A172 (cell line): ENCODE measurements around the gene HYOU1. TPM values are rescaled to one million over a fixed set of nuclear protein-coding genes. Genes with fewer than 3 reads are reported as not detected.
A peak's percentile ranks its signal among the peaks of the same experiment; 100 is the strongest.
"Not testable (repeated sequence)": the region's sequence is repeated elsewhere in the genome, so short reads cannot be mapped to it uniquely, and the experiment has no call there.

Experiments
- DNase-seq: peaks from one replicate; pipeline ENCODE4 v3.0.0-alpha.2; 2015; ENCODE audit warnings: low spot score
- total RNA-seq: library from RNA; depleted of rRNA; stranded (reverse); fragments of >200 nt; shearing (Covaris generic); gene quantifications from 2 replicates; pipeline ENCODE4 v1.2.3, GENCODE V29; 2014

Gene HYOU1
- total RNA-seq, 1 experiment from 2014 or later: 125 TPM

- DNase-seq: no peak
Observed at GRCh38 chr11:119042927-119043326, 14.1 kb downstream of the HYOU1 start.

GRCh38 chr11:119041821-119042514 lies 15.0 kb downstream of the HYOU1 start:
- no peak for DNase-seq

- not testable (repeated sequence) for DNase-seq
Observed at GRCh38 chr11:119039471-119039870, 17.5 kb downstream of the HYOU1 start.

- no peak for DNase-seq
Observed at GRCh38 chr11:119038884-119039283, 18.1 kb downstream of the HYOU1 start.

- no peak for DNase-seq
Observed at GRCh38 chr11:119034813-119035212, 22.2 kb downstream of the HYOU1 start.

GRCh38 chr11:119033421-119033820 lies 23.6 kb downstream of the HYOU1 start:
- not testable (repeated sequence) for DNase-seq

- DNase-seq: no peak
Observed at GRCh38 chr11:119031912-119032280, 25.1 kb downstream of the HYOU1 start.

GRCh38 chr11:119030329-119031047 lies 26.5 kb downstream of the HYOU1 start, which contains the start of gene SLC37A4:
Gene SLC37A4 (minus strand): TSS chr11:119030877.
- DNase-seq: peak; percentile 83

GRCh38 chr11:119030029-119030328 lies 27.0 kb downstream of the HYOU1 start:
- DNase-seq: no peak

- DNase-seq: no peak
Observed at GRCh38 chr11:119029340-119030028, 27.5 kb downstream of the HYOU1 start.

- no peak for DNase-seq
Observed at GRCh38 chr11:119029069-119029339, 28.0 kb downstream of the HYOU1 start.

GRCh38 chr11:119028346-119029068 lies 28.5 kb downstream of the HYOU1 start:
- DNase-seq: no peak

- no peak for DNase-seq
Observed at GRCh38 chr11:119027561-119028345, 29.3 kb downstream of the HYOU1 start.

- DNase-seq: no peak
Observed at GRCh38 chr11:119026970-119027369, 30.0 kb downstream of the HYOU1 start.

- DNase-seq: no peak
Observed at GRCh38 chr11:119025978-119026766, 30.8 kb downstream of the HYOU1 start.

- DNase-seq: no peak
Observed at GRCh38 chr11:119025541-119025940, 31.5 kb downstream of the HYOU1 start.

GRCh38 chr11:119025099-119025473 lies 31.9 kb downstream of the HYOU1 start:
- no peak for DNase-seq

GRCh38 chr11:119024430-119025098 lies 32.4 kb downstream of the HYOU1 start:
- DNase-seq: no peak

GRCh38 chr11:119023741-119024140 lies 33.3 kb downstream of the HYOU1 start:
- DNase-seq: peak; percentile 38

GRCh38 chr11:119021631-119022030 lies 35.4 kb downstream of the HYOU1 start:
- no peak for DNase-seq
